Lung (tissue), 12 donors: ENCODE results near the gene CD46. TPM values are rescaled to one million over a fixed set of nuclear protein-coding genes. Genes with fewer than 3 reads are reported as not detected.
A peak's percentile ranks its signal among the peaks of the same experiment; 100 is the strongest.

Experiments
- ATAC-seq: fragments of 200-7000 bp; cut with Tn5 transposase; one replicate; pipeline ENCODE4 v1.9.1; 2020; ENCODE audit warnings: moderate number of reproducible peaks; ENCODE audit not compliant: insufficient read depth, low FRiP score
- DNase-seq, 3 donors: peaks; one replicate each; pipeline ENCODE4 v3.0.0-alpha.2; 2013 to 2017
- H3K27ac ChIP-seq, 2 donors: one replicate each; pipeline ENCODE4 v1.5.1; 2013; ENCODE audit warnings: mild to moderate bottlenecking in 2 of 2, moderate library complexity in 2 of 2, control low read depth in 1 of 2, inconsistent platforms in 1 of 2, low read depth in 1 of 2, low read length in 1 of 2
- H3K27me3 ChIP-seq, 3 donors: one replicate each; pipeline ENCODE4 v1.5.1; 2013; ENCODE audit warnings: low read length in 2 of 3; ENCODE audit not compliant: control insufficient read depth in 3 of 3, insufficient read depth in 3 of 3
- H3K36me3 ChIP-seq, 4 donors: one replicate each; pipeline ENCODE4 v1.5.1; 2013; ENCODE audit warnings: low read length in 4 of 4, mild to moderate bottlenecking in 1 of 4, moderate library complexity in 1 of 4; ENCODE audit not compliant: control insufficient read depth in 4 of 4, insufficient read depth in 4 of 4
- H3K4me1 ChIP-seq, 5 donors: one replicate each; pipeline ENCODE4 v1.5.1; 2013; ENCODE audit warnings: low read length in 5 of 5, mild to moderate bottlenecking in 2 of 5, moderate library complexity in 1 of 5; ENCODE audit not compliant: control insufficient read depth in 5 of 5, insufficient read depth in 5 of 5
- H3K4me3 ChIP-seq: one replicate; pipeline ENCODE4 v1.5.1; 2013; ENCODE audit warnings: mild to moderate bottlenecking, control low read depth, moderate library complexity
- H3K9ac ChIP-seq, 2 donors: one replicate each; pipeline ENCODE4 v1.5.1; 2013; ENCODE audit warnings: low read length in 2 of 2, control low read depth in 1 of 2; ENCODE audit not compliant: insufficient read depth in 1 of 2
- H3K9me3 ChIP-seq, 4 donors: one replicate each; pipeline ENCODE4 v1.5.1; 2013; ENCODE audit warnings: low read length in 3 of 4, mild to moderate bottlenecking in 1 of 4, moderate library complexity in 1 of 4; ENCODE audit not compliant: control insufficient read depth in 4 of 4, insufficient read depth in 3 of 4
- WGBS, 2 donors: extraction: QIAGEN DNeasy Blood & Tissue Kit; methylation state at CpG; one replicate each; pipeline ENCODE4 v1.1.7; 2013; 5-methylcytosine and 5-hydroxymethylcytosine counted together
- polyA plus RNA-seq, 2 donors: library from polyadenylated mRNA; stranded (reverse); fragments of 200-250 nt; gene quantifications; one replicate each; pipeline ENCODE4 v1.2.1, GENCODE V29; 2013
- total RNA-seq, 2 donors: library from RNA; depleted of rRNA in 1 of 2; stranded (reverse); fragments of >200 nt in 1 of 2; gene quantifications; one replicate each; pipeline ENCODE4 v1.2.1, GENCODE V29; 2014 to 2021
- TF ChIP-seq, protein P1 (sequence below): IDR thresholded peaks from 2 replicates; pipeline ENCODE4 v1.5.1; 2012; ENCODE audit warnings: mild to moderate bottlenecking; ENCODE audit errors: control extremely low read depth, extremely low read depth
- donor health status: control.
- donor health status: control.
- donor health status: Bipolar disorder and iron deficiency.
- donor health status: healthy.
- donor health status: DM: yes; HTN: yes; CAD: no.

CD46 gene
- total and polyA plus RNA-seq, 4 donors: 157 to 420 (median 215) TPM

DNA sequence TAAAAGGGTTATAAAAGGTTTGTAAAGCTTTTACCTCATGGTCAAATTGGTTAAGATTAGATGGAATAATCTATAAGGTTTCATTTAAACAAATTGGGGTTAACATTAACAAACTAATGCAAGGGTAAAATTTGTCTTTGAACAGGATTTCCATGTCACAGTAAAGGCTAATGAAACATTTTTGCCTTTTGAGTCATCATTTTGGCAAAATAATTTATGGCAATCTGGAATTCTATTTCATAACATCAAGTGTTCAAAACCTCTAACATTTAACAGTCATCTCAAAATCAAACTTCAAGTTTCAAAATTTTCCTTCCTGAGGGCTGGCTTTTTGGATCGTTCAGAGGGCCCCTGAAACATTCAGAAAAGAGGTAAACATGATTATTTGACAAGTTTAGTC is 6.6 kb upstream of the CD46 start:
- H3K9me3 ChIP-seq: no peaks in the 10 kb centered on the region
- no peak for ATAC-seq
- H3K9ac ChIP-seq: no peak overlapping the region
- no peak for DNase-seq
- H3K4me1 ChIP-seq: peaks cover 0 to 5% (median 0%) of the 10 kb centered on the region in 5 donors
- H3K36me3 ChIP-seq: no peaks in the 10 kb centered on the region
- no peaks in the 10 kb centered on the region for H3K27me3 ChIP-seq
- TF ChIP-seq, protein P1, sequence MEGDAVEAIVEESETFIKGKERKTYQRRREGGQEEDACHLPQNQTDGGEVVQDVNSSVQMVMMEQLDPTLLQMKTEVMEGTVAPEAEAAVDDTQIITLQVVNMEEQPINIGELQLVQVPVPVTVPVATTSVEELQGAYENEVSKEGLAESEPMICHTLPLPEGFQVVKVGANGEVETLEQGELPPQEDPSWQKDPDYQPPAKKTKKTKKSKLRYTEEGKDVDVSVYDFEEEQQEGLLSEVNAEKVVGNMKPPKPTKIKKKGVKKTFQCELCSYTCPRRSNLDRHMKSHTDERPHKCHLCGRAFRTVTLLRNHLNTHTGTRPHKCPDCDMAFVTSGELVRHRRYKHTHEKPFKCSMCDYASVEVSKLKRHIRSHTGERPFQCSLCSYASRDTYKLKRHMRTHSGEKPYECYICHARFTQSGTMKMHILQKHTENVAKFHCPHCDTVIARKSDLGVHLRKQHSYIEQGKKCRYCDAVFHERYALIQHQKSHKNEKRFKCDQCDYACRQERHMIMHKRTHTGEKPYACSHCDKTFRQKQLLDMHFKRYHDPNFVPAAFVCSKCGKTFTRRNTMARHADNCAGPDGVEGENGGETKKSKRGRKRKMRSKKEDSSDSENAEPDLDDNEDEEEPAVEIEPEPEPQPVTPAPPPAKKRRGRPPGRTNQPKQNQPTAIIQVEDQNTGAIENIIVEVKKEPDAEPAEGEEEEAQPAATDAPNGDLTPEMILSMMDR: no peak
- no peak overlapping the region for H3K27ac ChIP-seq
- H3K4me3 ChIP-seq: no peak overlapping the region
- 30 to 33% methylated on average over 1 of the region's 1 CpG for WGBS, 2 donors

GRCh38 chr1:207745839-207746767 is 5.8 kb upstream of the CD46 start:
- WGBS, 2 donors: 83 to 90% methylated on average over 6 of the region's 6 CpGs
- H3K9me3 ChIP-seq: no peaks in the 10 kb centered on the region
- no peak overlapping the region for H3K27ac ChIP-seq
- H3K4me3 ChIP-seq: no peak overlapping the region
- no peak for ATAC-seq
- TF ChIP-seq, protein P1: no peak
- H3K9ac ChIP-seq: no peak overlapping the region
- H3K27me3 ChIP-seq: no peaks in the 10 kb centered on the region
- DNase-seq: no peak
- H3K36me3 ChIP-seq: no peaks in the 10 kb centered on the region
- H3K4me1 ChIP-seq: peaks cover 0 to 7% (median 3%) of the 10 kb centered on the region in 5 donors

DNA sequence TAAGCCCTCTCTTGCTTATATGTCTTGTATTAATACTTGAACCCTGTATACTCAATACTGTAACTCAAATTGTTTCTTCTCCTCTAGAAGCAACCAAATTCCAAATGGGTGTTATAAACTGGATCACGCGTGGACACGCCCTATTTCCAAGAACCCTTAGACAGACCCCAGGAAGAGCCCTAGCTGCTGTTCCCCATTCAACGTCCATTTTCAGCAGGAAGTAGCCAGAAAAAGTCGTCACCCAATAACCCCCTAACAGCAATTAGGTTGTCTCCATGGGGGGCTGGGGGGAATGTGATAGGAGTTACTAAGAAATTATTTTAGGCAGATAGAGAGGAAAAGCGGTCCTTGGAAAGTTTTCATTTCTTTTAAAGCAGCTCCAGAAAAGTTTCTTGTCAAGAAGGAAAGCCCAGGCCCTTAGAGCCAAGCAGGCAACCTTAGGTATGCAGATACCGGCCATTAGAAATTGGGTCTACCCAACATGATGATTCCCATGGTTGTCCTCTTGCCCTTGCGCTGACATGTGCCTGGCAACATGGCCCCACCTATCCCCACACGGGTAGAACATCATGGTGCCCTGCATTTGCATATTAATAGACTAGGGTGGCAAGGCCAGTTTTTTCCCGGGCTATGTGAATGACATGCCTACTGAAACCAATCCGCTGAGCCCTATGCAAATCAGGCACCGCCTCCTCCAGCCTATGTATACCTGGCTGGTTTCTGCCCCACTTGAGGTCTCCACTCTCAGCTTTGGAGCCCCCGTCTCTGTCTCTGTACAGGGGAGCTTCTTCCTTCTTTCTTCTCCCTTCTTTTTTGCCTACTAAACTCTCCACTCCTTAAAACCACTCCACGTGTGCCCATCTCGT is 4.0 kb upstream of the CD46 start:
- Histone ChIP-seq H3K4me3 (no peak overlapping the region), H3K9ac (no peak overlapping the region), H3K9me3 (no peaks in the 10 kb centered on the region), H3K36me3 (no peaks in the 10 kb centered on the region), H3K4me1 (peaks cover 2 to 14% (median 6%) of the 10 kb centered on the region in 5 donors), H3K27me3 (no peaks in the 10 kb centered on the region), H3K27ac (peak overlapping the region in 1 of 2 donors; percentile 81)
- WGBS, 2 donors: 87 to 91% methylated on average over 15 of the region's 15 CpGs
- no peak for DNase-seq
- no peak for ATAC-seq
- TF ChIP-seq, protein P1: no peak
